KOPT-K1 (cell line): Measurements from ENCODE around the gene ZMYND19.
"Not testable (repeated sequence)": the region's sequence is repeated elsewhere in the genome, so short reads cannot be mapped to it uniquely, and the experiment has no call there.

Source experiments
- H3K27ac ChIP-seq: fragments of 200-600 bp; sonication (generic); 2 replicates; pipeline ENCODE4 v1.5.1; 2016; ENCODE audit warnings: antibody characterized with exemption, mild to moderate bottlenecking, low read depth, low read length; ENCODE audit not compliant: poor library complexity, severe bottlenecking
- H3K36me3 ChIP-seq: fragments of 200-600 bp; sonication (generic); 2 replicates; pipeline ENCODE4 v1.5.1; 2017; ENCODE audit warnings: antibody characterized with exemption, mild to moderate bottlenecking, low read length, moderate library complexity; ENCODE audit not compliant: insufficient read depth
- H3K9me3 ChIP-seq: fragments of 200-600 bp; sonication (generic); 2 replicates; pipeline ENCODE4 v1.5.1; 2017; ENCODE audit warnings: antibody characterized with exemption, low read length, mild to moderate bottlenecking; ENCODE audit not compliant: insufficient read depth, poor library complexity, severe bottlenecking

ZMYND19 gene

DNA sequence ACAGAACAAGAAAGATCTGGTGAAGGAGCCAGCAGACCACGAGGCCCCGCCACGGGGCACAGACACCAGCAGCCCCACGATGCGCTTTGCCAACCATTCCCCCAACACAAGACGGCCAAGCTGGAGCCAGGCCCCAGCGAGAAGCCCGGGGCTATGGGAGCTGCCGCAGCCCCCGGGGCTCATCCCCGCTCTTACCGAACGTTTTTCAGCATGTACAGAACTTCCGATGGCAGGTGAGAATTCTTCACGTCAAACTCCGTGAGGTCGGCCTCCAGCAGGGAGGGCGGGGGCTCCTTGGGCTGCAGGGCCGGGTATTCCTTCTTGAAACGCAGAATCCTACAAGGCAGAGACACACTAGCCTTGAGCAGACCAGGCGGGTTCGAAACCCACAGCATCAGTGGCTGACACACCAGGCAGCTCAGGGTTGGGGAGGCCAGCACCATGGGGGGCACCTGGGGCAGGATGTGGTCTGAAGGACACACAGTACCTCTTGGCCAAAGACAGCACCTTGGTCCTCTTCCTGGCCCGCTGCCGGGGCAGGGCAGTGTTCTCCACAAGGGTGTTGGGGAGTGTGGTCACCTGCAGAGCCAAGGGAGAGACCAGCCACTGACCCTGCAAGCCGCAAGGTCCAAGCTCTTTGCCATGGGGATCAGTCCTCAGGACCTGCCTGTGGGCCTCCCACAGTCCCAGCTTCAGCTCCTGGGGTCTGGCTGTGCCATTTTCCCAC, 46.9 kb downstream of the ZMYND19 start:
- no peak overlapping the region for H3K27ac ChIP-seq
- H3K9me3 ChIP-seq, result no peaks in the 10 kb centered on the region
- no peaks in the 10 kb centered on the region for H3K36me3 ChIP-seq

DNA sequence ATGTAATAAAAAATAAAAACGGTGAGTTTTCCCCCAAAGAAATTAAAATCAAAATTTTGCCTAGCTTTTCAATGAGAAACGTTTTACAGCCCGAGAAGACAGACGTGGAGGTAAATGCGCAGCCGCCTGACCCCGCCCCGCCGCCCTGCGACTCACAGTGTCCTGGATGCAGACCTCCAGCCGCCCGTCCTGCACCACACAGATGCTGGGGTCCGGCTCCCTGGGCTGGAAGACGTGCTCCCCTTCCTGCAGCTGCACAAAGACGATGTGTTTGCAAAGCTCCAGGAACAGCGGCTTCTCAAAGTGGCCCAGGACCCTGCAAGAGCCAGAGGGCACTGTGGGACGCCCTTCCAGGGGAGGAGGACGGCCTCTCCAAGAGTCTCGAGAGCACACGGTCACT, 47.8 kb downstream of the ZMYND19 start:
- Histone ChIP-seq H3K9me3 (no peaks in the 10 kb centered on the region), H3K27ac (no peak overlapping the region), H3K36me3 (no peaks in the 10 kb centered on the region)

DNA sequence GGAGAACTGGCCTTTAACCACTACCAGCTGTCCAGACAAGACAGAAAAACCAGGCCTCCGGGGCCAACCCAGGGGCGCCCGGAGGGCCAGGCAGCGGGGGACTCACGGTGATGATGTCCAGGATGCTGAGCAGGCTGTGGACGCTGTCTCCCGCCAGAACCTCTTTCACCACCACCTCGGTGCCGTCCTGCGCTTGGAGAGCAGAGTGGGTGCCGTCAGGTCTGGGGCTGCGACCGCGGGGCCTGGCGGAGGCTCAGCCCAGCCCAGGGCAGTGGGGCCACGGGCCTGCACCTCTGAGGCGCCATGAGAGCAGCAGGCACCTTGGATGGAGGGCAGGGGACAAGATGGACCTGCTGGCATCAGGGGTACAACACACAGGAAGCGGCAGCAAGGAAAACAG, 49.8 kb downstream of the ZMYND19 start:
- Histone ChIP-seq H3K36me3 (no peaks in the 10 kb centered on the region), H3K9me3 (peaks cover 6% of the 10 kb centered on the region), H3K27ac (no peak overlapping the region)

DNA sequence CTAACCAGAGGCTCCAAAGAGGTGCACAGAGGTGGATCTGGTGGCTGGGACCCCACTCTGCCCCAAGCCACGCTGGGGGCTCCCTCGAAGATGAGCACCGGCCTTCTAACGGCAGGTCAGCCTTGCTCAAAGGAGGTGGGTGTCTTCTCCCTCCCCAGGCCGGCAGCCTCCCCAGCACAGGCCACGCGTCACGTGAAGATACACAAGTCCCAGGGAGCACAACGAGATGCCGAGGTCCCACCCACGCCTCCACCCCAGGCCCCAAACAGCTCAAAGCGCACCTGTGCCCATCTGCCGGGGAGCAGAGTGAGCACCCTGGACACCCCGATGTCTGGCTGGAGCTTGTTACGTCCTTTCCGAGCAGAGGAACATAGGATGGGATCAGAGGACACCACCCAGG, 52.3 kb downstream of the ZMYND19 start:
- H3K36me3 ChIP-seq, result no peaks in the 10 kb centered on the region

DNA sequence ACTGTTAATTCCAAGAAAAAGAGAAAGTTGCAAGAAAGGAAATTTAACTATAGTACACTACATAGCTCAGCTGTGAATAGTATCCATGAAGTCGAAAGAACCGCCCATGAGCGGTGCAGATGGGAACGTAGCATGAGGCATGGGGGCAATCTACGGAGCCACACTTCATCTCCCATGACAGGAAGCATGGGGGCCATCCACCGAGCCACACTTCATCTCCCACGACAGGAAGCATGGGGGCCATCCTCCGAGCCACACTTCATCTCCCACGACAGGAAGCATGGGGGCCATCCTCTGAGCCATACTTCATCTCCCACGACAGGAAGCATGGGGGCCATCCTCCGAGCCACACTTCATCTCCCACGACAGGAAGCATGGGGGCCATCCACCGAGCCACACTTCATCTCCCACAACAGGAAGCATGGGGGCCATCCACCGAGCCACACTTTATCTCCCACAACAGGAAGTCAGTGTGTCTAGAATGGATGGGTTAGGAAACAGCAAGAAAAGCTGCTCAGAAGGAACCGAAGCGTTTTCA, 53.6 kb downstream of the ZMYND19 start:
- not testable (repeated sequence) for H3K36me3 ChIP-seq, H3K9me3 ChIP-seq
- H3K27ac ChIP-seq, result peak overlapping the region; percentile 40

More for the DNA sequence above, 52.3 kb downstream of the ZMYND19 start:
- H3K9me3 ChIP-seq, result peaks cover 6% of the 10 kb centered on the region
- no peak overlapping the region for H3K27ac ChIP-seq

DNA sequence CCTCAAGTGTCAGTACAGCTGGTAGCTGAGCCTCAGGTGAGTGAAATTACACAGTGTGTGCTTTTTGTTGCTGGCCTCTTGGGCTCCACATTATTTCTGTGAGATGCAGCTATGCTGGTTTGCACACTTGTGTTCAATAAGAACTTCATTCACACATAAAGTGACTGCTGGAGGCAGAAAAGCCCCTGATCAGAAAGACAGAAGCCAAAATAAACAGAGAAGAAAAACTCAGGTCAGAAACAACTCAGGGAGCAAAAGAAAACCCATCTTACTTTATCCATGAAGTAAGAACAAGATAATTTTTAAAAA, 55.2 kb downstream of the ZMYND19 start:
- Histone ChIP-seq H3K36me3 (no peaks in the 10 kb centered on the region), H3K27ac (no peak overlapping the region), H3K9me3 (peaks cover 6% of the 10 kb centered on the region)

DNA sequence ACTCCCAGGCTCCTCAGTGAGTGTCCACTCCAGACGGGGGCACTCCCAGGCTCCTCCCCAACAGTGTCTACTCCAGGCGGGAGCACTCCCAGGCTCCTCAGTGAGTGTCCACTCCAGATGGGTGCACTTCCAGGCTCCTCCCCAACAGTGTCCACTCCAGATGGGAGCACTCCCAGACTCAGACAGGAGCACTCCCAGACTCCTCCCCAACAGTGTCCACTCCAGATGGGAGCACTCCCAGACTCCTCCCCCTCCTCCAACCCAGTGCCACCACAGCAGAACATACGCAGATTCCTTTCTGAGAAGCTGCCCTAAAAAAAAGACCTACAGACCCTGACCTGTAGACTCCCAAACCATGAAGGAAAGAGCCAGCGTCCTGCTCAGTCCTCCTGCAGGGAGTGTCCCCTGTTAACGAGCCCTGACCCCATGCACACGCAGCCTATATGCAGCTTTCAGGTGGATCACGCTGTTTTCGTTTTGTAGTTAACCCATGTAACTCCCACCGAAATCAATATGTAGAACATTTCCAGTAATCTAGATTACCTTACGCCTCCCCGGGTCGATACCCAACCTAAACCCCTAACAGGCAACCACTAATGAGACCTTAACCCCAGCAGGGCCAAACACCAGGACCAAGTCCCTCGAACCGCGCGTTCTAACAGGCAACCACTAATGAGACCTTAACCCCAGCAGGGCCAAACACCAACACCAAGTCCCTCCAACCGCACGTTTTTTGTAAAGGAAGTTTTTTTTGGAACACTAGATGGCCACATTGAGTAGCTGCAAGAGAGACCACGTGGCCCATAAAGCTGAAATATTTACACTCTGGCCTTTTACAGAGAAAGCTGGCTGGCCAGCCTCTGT, 55.8 kb downstream of the ZMYND19 start:
- H3K27ac ChIP-seq, result no peak overlapping the region
- no peaks in the 10 kb centered on the region for H3K36me3 ChIP-seq
- H3K9me3 ChIP-seq, result peaks cover 6% of the 10 kb centered on the region

DNA sequence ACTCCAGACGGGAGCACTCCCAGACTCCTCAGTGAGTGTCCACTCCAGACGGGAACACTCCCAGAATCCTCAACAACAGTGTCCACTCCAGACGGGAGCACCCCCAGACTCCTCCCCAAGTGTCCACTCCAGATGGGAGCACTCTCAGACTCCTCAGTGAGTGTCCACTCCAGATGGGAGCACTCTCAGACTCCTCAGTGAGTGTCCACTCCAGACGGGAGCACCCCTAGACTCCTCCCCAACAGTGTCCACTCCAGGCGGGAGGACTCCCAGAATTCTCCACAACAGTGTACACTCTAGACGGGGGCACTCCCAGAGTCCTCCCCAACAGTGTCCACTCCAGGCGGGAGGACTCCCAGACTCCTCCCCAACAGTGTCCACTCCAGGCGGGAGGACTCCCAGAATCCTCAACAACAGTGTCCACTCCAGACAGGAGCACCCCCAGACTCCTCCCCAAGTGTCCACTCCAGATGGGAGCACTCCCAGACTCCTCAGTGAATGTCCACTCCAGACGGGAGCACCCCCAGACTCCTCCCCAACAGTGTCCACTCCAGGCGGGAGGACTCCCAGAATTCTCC, 57.3 kb downstream of the ZMYND19 start:
- H3K9me3 ChIP-seq, H3K27ac ChIP-seq, H3K36me3 ChIP-seq: not testable (repeated sequence)
